HEK293 (cell line): ENCODE results near the gene HIVEP2.

ENCODE experiments used
- CTCF ChIA-PET: fragments of 350-600 bp; formaldehyde crosslinking; extraction: SDS; loops from one replicate; lab custom pipeline; 2021; ENCODE audit warnings: antibody characterized with exemption; lab: Yijun Ruan, JAX
- POLR2A ChIA-PET: fragments of 300-600 bp; formaldehyde crosslinking; extraction: SDS; loops from one replicate; lab custom pipeline; 2020; ENCODE audit warnings: antibody characterized with exemption, inconsistent platforms; lab: Yijun Ruan, JAX
- H3K27ac ChIP-seq: fragments of 200-500 bp; sonication (Bioruptor generic); 2 replicates; pipeline ENCODE4 v1.5.1; 2014; ENCODE audit warnings: low read depth, low read length, control low read depth, inconsistent platforms; ENCODE audit errors: extremely low read depth
- H3K36me3 ChIP-seq, 2 experiments: fragments of 200-500 bp in 1 of 2; sonication (Bioruptor generic) in 1 of 2; 1 replicate in 1 of 2; 2 replicates in 1 of 2; pipeline ENCODE4 v1.5.1; 2014 to 2017; ENCODE audit warnings: inconsistent platforms in 2 of 2, low read length in 2 of 2; ENCODE audit not compliant: control insufficient read depth in 2 of 2, insufficient read depth in 1 of 2
- H3K4me1 ChIP-seq: fragments of 200-500 bp; sonication (Bioruptor generic); 2 replicates; pipeline ENCODE4 v1.5.1; 2014; ENCODE audit warnings: mild to moderate bottlenecking, low read length, inconsistent platforms; ENCODE audit not compliant: control insufficient read depth, insufficient read depth
- H3K4me3 ChIP-seq: 2 replicates; pipeline ENCODE4 v1.5.1; 2011; ENCODE audit warnings: low read depth, mild to moderate bottlenecking, control low read depth, low read length, moderate library complexity
- H3K9me3 ChIP-seq: fragments of 200-500 bp; sonication (Bioruptor generic); 2 replicates; pipeline ENCODE4 v1.5.1; 2014; ENCODE audit warnings: low read depth, low read length, inconsistent platforms; ENCODE audit not compliant: control insufficient read depth, insufficient read depth
- BCL11A ChIP-seq: fragments of 450-650 bp; formaldehyde crosslinking; IDR thresholded peaks from 2 replicates; pipeline ENCODE4 v1.5.1; 2016; ENCODE audit warnings: low read depth, missing biosample characterization, missing genetic modification characterization
- GFI1B ChIP-seq: fragments of 450-650 bp; formaldehyde crosslinking; IDR thresholded peaks from 2 replicates; pipeline ENCODE4 v1.5.1; 2016; ENCODE audit warnings: missing biosample characterization, missing genetic modification characterization
- GLIS1 ChIP-seq: fragments of 450-650 bp; formaldehyde crosslinking; IDR thresholded peaks from 2 replicates; pipeline ENCODE4 v1.5.1; 2016; ENCODE audit warnings: missing biosample characterization, missing genetic modification characterization
- MZF1 ChIP-seq: fragments of 450-650 bp; formaldehyde crosslinking; IDR thresholded peaks from 2 replicates; pipeline ENCODE4 v1.5.1; 2017; ENCODE audit warnings: missing biosample characterization, missing genetic modification characterization, borderline replicate concordance
- SCRT2 ChIP-seq: fragments of 450-650 bp; formaldehyde crosslinking; IDR thresholded peaks from 2 replicates; pipeline ENCODE4 v1.5.1; 2016; ENCODE audit warnings: missing biosample characterization, missing genetic modification characterization
- TCF7L2 ChIP-seq: IDR thresholded peaks from 2 replicates; pipeline ENCODE4 v1.6.1; 2011; ENCODE audit warnings: low read depth, mild to moderate bottlenecking, inconsistent platforms, low read length, moderate library complexity, borderline replicate concordance
- WT1 ChIP-seq: fragments of 450-650 bp; formaldehyde crosslinking; IDR thresholded peaks from 2 replicates; pipeline ENCODE4 v1.5.1; 2016; ENCODE audit warnings: missing biosample characterization, missing genetic modification characterization
- YY1 ChIP-seq: fragments of 450-650 bp; formaldehyde crosslinking; IDR thresholded peaks from 2 replicates; pipeline ENCODE4 v1.5.1; 2018; ENCODE audit warnings: missing biosample characterization, missing genetic modification characterization
- ZBTB1 ChIP-seq: fragments of 450-650 bp; formaldehyde crosslinking; IDR thresholded peaks from 2 replicates; pipeline ENCODE4 v1.5.1; 2016; ENCODE audit warnings: missing biosample characterization, missing genetic modification characterization
- ZBTB17 ChIP-seq: fragments of 450-650 bp; formaldehyde crosslinking; IDR thresholded peaks from 2 replicates; pipeline ENCODE4 v1.5.1; 2016; ENCODE audit warnings: missing biosample characterization, missing genetic modification characterization
- ZNF112 ChIP-seq: fragments of 450-650 bp; formaldehyde crosslinking; IDR thresholded peaks from 2 replicates; pipeline ENCODE4 v1.5.0; 2017; ENCODE audit warnings: missing biosample characterization, missing genetic modification characterization
- ZNF280D ChIP-seq: fragments of 450-650 bp; formaldehyde crosslinking; IDR thresholded peaks from 2 replicates; pipeline ENCODE4 v1.5.1; 2016; ENCODE audit warnings: missing biosample characterization, missing genetic modification characterization
- ZNF423 ChIP-seq: fragments of 450-650 bp; formaldehyde crosslinking; IDR thresholded peaks from 2 replicates; pipeline ENCODE4 v1.5.1; 2016; ENCODE audit warnings: missing biosample characterization, missing genetic modification characterization
- ZNF501 ChIP-seq: fragments of 450-650 bp; formaldehyde crosslinking; IDR thresholded peaks from 2 replicates; pipeline ENCODE4 v1.5.1; 2016; ENCODE audit warnings: missing biosample characterization, missing genetic modification characterization
- ZNF585B ChIP-seq: fragments of 450-650 bp; formaldehyde crosslinking; IDR thresholded peaks from 2 replicates; pipeline ENCODE4 v1.5.1; 2016; ENCODE audit warnings: missing biosample characterization, missing genetic modification characterization
- ZNF621 ChIP-seq: fragments of 450-650 bp; formaldehyde crosslinking; IDR thresholded peaks from 2 replicates; pipeline ENCODE4 v1.5.1; 2017; ENCODE audit warnings: missing biosample characterization, missing genetic modification characterization
- ZNF629 ChIP-seq: fragments of 450-650 bp; formaldehyde crosslinking; IDR thresholded peaks from 2 replicates; pipeline ENCODE4 v1.5.1; 2017; ENCODE audit warnings: missing biosample characterization, missing genetic modification characterization
- ZNF639 ChIP-seq: fragments of 450-650 bp; formaldehyde crosslinking; IDR thresholded peaks from 2 replicates; pipeline ENCODE4 v1.5.1; 2016; ENCODE audit warnings: missing biosample characterization, missing genetic modification characterization
- ZNF670 ChIP-seq: fragments of 450-650 bp; formaldehyde crosslinking; IDR thresholded peaks from 2 replicates; pipeline ENCODE4 v1.5.1; 2016; ENCODE audit warnings: missing biosample characterization, missing genetic modification characterization, low read depth
- ZNF777 ChIP-seq: fragments of 450-650 bp; formaldehyde crosslinking; IDR thresholded peaks from 2 replicates; pipeline ENCODE4 v1.5.1; 2017; ENCODE audit warnings: missing biosample characterization, missing genetic modification characterization, borderline replicate concordance
- ZSCAN23 ChIP-seq: fragments of 450-650 bp; formaldehyde crosslinking; IDR thresholded peaks from 2 replicates; pipeline ENCODE4 v1.5.1; 2016; ENCODE audit warnings: missing biosample characterization, missing genetic modification characterization
- TF ChIP-seq, protein P1 (sequence below): fragments of 450-650 bp; formaldehyde crosslinking; IDR thresholded peaks from 2 replicates; pipeline ENCODE4 v1.5.1; 2016; ENCODE audit warnings: missing biosample characterization, missing genetic modification characterization
- TF ChIP-seq, protein P2 (sequence below): fragments of 450-650 bp; formaldehyde crosslinking; IDR thresholded peaks from 2 replicates; pipeline ENCODE4 v1.5.1; 2016; ENCODE audit warnings: missing biosample characterization, missing genetic modification characterization

Gene HIVEP2

GRCh38 chr6:142800240-142800639, 144.7 kb downstream of the HIVEP2 start:
- Histone ChIP-seq H3K36me3 (no peaks in the 10 kb centered on the region), H3K9me3 (no peaks in the 10 kb centered on the region)
- TF ChIP-seq ZNF621 (tag by site-specific recombination) (no peak), ZBTB17 (no peak), WT1 (tag by site-specific recombination) (no peak), ZNF585B (tag by site-specific recombination) (no peak), ZSCAN23 (no peak), ZNF501 (tag by site-specific recombination) (no peak), SCRT2 (tag by site-specific recombination) (no peak), ZNF112 (no peak), ZNF777 (tag by site-specific recombination) (no peak), YY1 (tag by site-specific recombination) (no peak), ZNF629 (tag by site-specific recombination) (no peak), ZNF280D (tag by site-specific recombination) (no peak), ZNF639 (no peak), ZBTB1 (no peak)
- TF ChIP-seq, protein P1, sequence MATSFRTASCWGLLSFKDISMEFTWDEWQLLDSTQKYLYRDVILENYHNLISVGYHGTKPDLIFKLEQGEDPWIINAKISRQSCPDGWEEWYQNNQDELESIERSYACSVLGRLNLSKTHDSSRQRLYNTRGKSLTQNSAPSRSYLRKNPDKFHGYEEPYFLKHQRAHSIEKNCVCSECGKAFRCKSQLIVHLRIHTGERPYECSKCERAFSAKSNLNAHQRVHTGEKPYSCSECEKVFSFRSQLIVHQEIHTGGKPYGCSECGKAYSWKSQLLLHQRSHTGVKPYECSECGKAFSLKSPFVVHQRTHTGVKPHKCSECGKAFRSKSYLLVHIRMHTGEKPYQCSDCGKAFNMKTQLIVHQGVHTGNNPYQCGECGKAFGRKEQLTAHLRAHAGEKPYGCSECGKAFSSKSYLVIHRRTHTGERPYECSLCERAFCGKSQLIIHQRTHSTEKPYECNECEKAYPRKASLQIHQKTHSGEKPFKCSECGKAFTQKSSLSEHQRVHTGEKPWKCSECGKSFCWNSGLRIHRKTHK (tag by site-specific recombination) = no peak
- TF ChIP-seq, protein P2, sequence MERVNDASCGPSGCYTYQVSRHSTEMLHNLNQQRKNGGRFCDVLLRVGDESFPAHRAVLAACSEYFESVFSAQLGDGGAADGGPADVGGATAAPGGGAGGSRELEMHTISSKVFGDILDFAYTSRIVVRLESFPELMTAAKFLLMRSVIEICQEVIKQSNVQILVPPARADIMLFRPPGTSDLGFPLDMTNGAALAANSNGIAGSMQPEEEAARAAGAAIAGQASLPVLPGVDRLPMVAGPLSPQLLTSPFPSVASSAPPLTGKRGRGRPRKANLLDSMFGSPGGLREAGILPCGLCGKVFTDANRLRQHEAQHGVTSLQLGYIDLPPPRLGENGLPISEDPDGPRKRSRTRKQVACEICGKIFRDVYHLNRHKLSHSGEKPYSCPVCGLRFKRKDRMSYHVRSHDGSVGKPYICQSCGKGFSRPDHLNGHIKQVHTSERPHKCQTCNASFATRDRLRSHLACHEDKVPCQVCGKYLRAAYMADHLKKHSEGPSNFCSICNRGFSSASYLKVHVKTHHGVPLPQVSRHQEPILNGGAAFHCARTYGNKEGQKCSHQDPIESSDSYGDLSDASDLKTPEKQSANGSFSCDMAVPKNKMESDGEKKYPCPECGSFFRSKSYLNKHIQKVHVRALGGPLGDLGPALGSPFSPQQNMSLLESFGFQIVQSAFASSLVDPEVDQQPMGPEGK (tag by site-specific recombination) = no peak
- TF ChIP-seq, all 188 proteins: peak for 0
- ChIA-PET CTCF (interaction anchor here (0.9 kb wide), 1 partner anchor 143 kb away, joined by 4 read pairs; no protein-coding TSS in a partner anchor), POLR2A (interaction anchor here (0.7 kb wide), 1 partner anchor 1882 kb away, joined by 3 read pairs; no protein-coding TSS in a partner anchor)
- no peak overlapping the region for H3K27ac ChIP-seq
- no peaks in the 10 kb centered on the region for H3K4me1 ChIP-seq
- no peak overlapping the region for H3K4me3 ChIP-seq

- ChIA-PET POLR2A (no interaction called here), CTCF (no interaction called here)
Observed at GRCh38 chr6:142799639-142800038, 145.3 kb downstream of the HIVEP2 start.

More at GRCh38 chr6:142799639-142800038, 145.3 kb downstream of the HIVEP2 start:
- no peaks in the 10 kb centered on the region for H3K36me3 ChIP-seq
- no peaks in the 10 kb centered on the region for H3K4me1 ChIP-seq
- H3K4me3 ChIP-seq = no peak overlapping the region
- no peak for TF ChIP-seq GFI1B
- TF ChIP-seq MZF1 (tag by site-specific recombination) = no peak
- TF ChIP-seq ZNF423 = no peak
- TF ChIP-seq TCF7L2 = no peak
- peak; percentile 47; the same call in 1 of the 2 replicates for TF ChIP-seq GLIS1
- TF ChIP-seq BCL11A (tag by site-specific recombination) = no peak
- no peak for TF ChIP-seq ZNF670
- no peaks in the 10 kb centered on the region for H3K9me3 ChIP-seq
- H3K27ac ChIP-seq = no peak overlapping the region
